HG03060 (cell line): ENCODE data around the gene CPN1.
"Not testable (repeated sequence)": the region's sequence is repeated elsewhere in the genome, so short reads cannot be mapped to it uniquely, and the experiment has no call there.

Experiments used
- ATAC-seq: cut with Tn5 transposase; IDR thresholded peaks from one replicate; pipeline ENCODE4 v1.9.1; 2021; ENCODE audit warnings: low read depth, moderate number of reproducible peaks; ENCODE audit not compliant: unreplicated experiment

Gene CPN1

DNA sequence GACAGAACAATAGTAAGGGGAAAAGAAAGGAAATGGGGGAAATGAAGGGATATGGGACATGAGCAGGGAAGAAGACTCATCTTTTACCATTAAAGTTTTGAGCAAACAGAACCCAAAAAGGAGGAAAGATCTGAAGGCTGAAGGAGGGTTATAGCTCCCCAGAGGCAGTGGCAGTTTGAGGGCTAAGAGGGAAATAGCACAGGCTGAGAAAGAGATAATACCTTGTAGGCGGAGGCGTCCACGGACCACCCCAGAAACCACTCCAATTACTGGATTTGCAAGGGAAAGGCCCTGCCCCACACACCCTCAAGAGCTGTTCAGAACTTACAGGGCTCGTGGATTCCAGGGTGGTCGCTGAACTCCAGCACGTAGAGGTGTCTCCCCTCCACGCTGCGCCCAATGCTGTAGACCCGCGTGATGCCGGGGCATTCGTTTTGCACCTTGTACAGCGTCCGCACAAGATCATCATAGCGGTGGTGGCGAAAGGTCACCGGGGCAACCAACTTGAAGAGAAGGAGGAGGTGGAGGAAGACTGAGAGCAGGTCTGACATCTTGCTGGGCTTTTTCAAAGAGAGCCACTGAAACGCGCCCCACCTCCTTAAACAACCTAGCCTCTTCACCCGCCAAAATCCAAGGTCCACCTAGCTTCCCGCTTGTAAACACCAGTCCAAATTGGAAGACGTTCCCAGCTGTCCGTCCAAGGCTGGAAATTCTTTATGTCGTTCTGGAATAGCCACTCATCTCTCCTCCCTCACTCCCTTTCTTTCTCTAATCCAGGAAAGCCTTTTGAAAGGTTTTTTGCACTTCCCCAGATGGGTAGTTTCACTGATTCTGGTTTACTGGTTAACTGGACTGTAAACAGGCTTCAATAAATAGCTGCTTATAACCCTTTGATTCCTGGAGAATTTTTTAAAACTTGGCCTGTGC, at the start of gene CPN1:
TSS of gene CPN1 (minus strand) at position 795 of the 927 bp plus-strand sequence. CDS start at position 551, 244 bp downstream.
- no peak for ATAC-seq

DNA sequence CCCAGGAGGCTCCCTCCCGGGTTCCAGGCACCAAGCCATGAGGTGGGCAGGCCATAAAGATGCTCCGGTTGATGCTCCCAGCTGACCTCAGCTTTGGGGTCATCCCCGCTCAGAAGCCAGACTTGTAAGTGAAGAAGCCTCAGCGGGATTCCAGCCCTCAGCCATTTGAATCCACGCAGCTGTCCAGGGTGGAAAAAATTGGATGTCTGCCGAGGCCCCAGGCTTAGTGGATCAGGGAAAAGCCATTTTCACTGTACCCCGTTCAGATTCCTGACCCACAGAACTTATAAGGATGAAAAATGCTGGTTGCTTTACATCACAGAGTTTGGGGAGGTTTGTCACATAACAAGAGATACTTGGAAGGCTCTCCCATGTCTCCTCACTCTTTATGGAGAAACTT, 49.2 kb upstream of the CPN1 start:
- no peak for ATAC-seq

DNA sequence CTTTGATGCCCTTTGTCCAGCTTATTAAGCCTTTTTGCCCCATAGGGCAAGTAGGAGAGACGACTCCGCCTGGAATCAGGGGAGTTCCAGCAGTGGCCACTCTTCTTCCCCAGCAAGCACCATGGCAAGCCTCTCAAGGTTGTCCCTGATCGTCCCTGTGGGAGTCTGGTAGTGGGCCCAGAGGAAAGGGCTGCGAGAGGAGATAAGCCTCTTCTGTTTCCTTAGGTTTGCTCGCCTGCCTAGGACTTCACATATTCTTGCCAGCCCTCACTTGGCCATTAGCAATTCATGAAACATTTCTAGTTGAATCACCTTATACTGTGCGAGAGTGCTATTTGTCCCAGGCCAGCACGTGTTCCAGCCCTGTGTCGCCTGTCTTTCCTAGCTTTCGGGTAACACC, 47.8 kb upstream of the CPN1 start:
- no peak for ATAC-seq

DNA sequence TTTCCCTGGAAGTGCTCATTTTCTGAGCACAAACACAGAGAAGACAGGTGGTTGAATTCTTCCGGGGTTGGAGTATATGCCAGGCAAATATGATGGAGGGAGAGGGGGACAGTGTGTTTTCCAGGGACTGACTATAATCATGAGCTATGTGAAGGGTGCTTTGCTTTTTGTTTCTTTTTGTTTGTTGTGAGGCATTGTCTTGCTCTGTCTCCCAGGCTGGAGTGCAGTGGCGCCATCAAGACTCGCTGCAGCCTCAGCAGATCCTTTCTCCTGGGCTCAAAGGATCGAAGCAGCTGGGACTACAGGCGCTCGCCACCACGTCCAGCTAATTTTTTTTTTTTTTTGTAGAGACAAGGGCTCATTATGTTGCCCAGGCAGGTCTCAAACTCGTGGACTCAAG, 47.3 kb upstream of the CPN1 start:
- no peak for ATAC-seq

DNA sequence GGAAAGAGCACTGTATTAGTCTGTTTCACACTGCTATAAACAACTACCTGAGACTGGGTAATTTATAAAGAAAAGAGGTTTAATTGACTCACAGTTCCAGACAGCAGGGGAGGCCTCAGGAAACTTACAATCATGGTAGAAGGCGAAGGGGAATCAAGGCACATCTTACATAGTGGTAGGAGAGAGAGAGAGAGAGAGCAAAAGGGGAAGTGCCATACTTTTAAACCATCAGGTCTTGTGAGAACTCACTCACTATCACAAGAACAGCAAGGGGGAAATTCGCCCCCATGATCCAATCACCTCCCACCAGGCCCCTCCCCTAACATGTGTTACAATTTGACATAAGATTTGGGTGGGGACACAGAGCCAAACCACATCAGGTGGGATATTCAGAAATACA, 43.7 kb upstream of the CPN1 start:
- not testable (repeated sequence) for ATAC-seq

DNA sequence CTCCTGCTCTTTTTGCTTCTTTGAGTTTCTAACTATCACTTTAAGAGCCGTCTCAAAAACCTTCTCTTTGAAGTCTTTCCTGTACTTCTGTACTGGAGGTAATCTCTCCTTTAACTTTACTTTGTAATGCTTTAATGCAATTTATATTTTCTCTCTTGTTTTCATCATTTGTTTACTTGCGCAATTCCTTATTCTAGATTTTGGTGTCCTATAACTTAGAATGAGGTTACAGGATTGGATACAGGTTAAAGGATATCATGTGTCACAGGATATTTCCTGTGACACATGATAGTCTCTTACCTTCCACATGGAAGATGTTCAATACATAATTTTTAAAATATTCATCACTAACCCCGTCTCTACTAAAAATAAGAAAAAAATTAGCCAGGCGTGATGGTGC, 42.4 kb upstream of the CPN1 start:
- ATAC-seq = no peak

DNA sequence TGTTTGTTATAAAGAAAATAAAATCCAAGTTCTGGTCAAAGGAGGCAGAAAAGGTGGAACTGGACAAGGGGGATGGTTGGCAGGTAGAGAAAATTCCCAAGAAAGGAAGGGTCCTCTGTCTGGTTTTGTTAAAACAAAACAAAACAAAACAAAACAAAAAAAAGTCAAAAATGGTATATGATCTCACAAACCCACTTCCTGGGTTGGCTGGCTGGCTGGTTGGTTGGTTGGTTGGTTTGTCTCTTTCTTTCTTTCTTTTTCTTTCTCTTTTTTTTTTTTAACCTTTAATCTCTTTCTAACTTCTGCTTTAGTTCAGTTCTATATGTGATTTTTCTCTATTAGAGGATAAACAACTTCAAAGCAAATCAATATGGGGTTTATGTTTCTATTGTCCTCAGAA, 41.1 kb upstream of the CPN1 start:
- ATAC-seq = no peak

DNA sequence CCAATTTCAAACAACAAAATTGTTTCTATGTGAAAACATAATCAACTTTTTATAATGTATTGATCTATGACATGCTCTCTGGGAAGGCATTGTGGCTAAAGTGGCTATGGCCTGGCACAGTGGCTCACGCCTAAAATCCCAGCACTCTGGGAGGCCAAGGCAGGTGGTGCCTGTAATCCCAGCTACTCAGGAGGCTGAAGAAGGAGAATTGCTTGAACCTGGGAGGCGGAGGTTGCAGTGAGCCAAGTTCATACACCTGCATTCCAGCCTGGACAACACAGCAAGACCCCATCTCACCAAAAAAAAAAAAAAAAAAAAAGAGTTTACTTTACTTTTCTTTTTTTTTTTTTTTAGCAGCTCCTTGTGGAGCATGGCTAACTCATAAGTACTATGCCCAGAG, 38.9 kb upstream of the CPN1 start:
- ATAC-seq = no peak

DNA sequence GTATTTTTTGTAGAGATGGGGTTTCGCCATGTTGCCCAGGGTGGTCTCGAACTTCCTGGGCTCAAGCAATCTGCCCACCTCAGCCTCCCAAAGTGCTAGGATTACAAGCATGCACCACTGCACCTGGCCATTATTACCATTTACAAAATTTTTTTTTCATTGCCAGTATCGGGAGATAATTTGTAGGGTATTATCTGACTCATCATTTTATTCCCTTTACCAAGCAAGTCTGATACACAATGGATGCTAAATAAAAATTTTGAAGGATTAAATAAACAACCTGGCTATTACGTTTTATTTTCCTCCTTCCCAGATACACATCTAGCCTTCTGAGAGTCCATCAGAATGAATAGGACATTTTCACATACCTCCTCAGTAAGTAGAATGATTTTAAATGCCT, 38.1 kb upstream of the CPN1 start:
- no peak for ATAC-seq

DNA sequence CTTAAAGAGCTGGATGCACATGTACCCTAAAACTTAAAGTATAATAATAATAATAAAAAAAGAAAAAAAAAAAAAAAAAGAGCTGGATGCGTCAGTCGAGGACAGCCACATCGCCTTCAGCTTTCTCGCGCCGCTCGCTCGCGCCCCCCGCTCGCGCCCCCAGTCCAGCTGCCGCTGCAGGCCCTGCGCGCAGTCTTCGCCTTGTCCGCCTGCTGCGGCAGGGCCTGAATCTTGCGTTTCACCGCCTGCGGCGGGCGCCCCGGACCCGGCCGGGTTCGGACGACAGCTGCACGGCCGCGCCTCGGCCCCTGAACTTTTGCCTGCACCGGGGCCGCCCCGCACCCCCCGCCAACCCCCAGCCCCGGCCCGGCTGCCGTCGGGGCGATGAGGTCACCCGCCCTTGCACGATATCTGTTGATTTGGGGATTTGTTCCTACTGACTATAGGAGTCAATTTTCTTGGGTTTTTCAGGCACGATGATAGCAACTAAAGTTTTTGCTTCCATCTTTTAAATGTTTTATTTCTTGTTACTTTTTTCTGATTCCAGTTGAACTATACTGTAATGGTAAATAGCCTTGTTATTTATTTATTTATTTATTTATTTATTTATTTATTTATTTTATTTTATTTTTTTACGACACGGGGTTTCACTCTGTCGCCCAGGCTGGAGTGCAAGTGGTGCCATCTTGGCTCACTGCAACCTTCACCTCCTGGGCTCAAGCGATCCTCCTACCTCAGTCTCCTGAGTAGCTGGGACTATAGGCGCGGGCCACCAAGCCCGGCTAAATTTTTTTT, 33.5 kb upstream of the CPN1 start:
- no peak for ATAC-seq

DNA sequence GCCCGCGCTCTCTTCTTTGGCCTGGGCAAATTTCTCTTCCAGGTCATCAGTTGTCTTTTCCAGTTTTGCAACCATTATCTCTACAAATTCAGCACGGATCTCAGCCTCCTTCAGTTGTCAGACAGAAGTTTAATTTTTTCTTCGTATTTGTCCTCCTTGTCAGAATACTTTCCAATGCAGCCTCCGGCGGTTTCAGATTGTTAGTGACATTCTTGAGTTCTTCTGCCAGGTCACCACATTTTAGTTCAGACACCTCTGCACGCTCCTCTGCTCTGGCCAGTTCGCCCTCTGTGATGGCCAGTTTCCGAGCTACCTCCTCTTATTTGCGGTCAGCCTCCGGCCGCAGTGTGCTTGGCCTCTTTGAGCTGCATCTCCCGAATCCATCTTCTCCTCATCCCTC, 32.8 kb upstream of the CPN1 start:
- ATAC-seq = no peak

DNA sequence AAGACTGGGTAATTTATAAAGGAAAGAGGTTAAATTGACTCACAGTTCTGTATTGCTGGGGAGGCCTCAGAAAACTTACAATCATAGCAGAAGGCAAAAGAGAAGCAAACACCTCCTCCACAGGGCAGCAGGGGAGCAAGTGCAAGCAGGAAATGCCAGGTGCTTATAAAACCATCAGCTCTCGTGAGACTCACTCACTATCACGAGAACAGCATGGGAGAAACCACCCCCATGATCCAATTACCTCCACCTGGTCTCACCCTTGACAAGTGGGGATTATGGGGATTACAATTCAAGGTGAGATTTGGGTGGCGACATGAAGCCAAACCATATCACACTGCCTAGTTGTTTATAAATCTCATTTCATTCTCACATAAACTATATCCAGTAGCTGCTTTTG, 28.0 kb upstream of the CPN1 start:
- no peak for ATAC-seq

DNA sequence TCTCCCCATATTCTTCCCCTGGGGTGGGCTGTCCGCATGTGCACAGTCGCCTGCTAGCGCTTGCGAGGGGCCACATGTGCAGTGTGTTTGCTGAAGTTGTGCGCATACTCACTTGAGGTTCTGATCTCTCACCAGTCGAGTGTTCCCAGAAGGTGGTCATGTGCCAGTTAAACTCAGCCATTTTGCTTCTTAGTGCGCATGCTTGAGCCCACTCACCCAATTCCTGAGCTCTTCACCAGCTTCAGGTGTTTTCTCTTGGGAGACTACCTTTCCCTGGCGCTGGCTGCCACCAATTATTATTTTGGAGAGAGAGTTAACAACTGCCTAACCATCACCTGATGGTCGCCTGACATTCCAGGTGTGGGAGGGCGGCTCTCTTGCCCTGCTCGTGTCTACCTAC, 25.2 kb upstream of the CPN1 start:
- no peak for ATAC-seq

DNA sequence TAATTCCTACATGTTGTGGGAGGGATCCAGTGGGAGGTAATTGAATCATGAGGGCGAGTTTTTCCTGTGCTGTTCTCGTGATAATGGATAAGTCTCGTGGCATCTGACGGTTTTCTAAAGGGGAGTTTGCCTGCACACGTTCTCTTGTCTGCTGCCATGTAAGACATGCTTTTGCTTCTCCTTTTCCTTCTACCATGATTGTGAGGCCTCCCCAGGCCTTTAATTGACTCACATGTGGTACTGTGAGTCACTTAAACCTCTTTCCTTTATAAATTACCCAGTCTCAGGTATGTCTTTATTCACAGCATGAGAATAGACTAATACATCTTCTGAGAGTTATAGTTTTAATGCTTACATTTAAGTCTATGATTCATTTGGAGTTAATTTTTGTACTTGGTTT, 22.6 kb upstream of the CPN1 start:
- no peak for ATAC-seq

DNA sequence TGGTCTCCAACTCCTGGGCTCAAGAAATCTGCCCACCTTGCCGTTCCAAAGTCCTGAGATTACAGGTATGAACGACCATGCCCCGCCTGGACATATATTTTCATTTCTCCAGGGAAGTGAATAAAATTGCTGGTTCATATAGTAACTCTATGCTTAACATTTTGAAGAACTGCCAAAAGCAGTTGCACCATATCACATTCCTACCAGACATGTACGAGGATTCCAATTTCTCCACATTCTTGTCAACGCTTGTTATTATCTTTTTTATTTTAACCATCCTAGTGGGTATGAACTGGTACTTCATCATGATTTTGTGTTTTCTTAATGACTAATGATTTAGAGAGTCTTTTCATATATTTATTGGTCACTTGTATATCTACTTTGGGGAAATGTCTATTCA, 21.9 kb upstream of the CPN1 start:
- no peak for ATAC-seq

DNA sequence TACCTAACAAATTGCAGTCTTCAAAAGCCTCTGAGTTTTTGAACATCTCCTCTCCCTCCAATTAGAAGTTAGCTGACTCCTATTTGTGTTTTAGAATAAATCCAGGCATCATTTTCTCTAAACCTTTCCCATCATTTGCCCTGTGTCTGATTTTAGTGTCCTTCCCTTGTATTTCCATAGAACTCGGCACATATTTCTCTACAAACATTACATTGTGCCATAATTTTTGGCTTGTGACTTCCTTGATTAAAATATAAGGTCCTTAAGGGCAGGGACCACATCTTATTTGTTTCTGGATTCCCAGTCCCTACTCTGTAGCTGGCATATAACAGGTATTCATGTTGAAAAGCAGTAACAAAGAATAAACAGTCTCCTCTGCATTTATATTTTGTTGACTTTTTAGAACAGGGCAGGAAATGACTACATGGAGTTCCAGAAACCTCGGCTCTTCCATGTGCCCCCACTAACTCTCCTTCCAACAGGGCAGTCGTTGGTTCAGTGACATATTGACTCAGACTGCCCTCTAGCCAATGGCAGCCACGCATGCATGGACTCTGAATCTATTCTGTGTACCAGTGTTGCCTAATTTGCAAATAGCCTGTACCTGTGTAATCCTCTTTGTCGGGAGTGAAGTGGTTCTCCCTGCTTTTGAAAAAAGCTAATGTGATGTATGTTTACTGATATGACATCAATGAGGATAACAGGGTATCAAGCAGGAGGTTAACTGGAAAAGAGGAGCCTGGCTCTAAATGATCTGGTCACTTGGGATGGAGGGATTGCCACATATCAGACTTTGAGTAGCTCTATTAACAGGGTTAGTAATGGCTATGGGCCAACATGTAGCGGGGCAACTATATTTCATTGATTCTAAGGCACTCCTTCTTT, 19.8 kb upstream of the CPN1 start:
- ATAC-seq = no peak

DNA sequence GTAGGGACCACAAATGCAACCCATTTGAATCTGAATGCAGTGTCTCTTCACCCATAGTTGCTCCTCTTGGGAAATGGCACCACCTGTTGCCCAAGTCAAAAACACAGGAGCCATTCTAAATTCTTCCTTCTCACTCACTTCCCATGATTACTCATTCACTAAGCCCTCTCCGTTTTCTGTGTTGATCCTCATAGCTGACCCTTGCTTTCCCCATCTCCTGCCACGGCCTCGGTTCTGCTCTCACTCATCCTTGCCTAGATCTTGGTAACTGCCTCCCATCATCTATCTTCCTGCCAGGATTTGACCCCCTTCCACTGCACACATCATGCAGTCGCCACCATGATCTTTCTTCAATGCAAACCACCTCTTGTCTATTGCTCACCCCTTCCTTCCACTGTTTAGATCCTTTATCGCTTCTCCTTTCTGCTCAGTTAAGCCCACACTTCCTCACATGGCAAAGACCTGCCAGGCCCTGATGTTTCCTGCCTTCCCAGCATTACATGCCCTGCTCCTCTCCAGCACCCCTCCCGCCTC, 19.0 kb upstream of the CPN1 start:
- ATAC-seq = no peak

DNA sequence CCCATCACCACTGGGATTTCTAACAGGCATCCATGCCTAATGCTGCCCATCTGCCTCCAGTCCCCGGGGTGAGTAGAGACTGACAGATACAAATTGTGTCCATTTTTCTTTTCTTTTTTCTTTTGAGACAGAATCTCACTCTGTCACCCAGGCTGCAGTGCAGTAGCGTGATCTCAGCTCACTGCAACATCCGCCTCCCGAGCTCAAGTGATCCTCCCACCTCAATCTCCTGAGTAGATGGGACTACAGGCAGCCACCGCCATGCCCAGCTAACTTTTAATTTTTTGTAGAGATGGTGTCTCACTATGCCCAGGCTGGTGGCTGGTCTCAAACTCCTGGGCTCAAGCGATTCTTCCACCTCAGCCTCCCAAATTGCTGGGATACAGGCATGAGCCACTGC, 7.6 kb upstream of the CPN1 start:
- ATAC-seq = no peak

DNA sequence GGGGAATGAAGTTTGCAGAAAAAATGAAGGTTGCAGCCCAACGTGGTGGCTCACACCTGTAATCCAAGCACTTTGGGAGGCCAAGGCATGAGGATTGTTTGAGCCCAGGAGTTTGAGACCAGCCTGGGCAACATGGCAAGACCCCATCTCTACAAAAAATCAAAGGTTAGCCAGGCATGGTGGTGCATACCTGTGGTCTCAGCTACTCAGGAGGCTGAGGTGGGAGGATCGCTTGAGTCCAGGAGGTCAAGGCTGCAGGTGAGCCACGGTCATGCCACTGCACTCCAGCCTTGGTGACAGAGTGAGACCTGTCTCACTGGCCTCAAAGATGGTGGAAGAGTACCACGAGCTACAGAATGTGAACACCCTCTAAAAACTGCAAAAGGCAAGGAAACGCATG, 5.0 kb upstream of the CPN1 start:
- ATAC-seq = not testable (repeated sequence)

DNA sequence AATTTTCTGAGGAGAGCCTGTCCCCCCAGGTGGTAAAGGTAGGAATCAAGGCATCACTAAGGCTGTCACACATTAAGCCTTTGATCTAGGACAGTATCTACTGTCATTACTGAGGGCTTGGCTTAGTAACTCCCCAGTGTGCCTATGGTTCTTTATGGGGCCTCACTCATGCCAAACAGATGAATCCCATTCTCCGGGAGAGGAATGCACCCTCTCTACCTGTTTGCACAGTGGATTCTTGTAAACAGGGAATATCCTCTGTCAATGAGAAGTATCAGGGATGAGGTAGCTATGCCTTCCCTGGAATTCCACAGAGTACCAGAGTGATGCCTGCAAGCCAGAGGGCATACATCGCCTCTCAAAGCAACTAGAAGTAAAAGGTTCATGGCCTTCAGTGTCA, 3.9 kb upstream of the CPN1 start:
- ATAC-seq = no peak

DNA sequence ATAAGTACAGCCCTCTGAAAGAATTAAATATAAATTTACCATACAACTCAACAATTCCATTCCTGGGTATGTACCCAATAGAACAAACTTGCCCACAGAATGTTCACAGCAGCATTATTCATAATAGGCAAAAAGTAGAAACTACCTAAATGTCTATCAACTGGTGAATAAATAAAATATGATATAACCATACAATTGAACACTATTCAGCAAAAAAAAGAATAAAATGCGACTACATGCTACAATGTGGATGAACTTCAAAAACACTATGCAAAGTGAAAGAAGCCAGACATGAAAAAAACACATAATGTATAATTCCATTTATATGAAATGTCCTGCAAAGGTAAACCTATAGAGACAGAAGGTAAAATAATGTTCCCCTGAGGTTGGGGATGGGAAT, 2.0 kb upstream of the CPN1 start:
- no peak for ATAC-seq
